ENCODE data around the gene PTS.
"Not testable (repeated sequence)": the region's sequence is repeated elsewhere in the genome, so short reads cannot be mapped to it uniquely, and the experiment has no call there.

The PTS gene

DNA sequence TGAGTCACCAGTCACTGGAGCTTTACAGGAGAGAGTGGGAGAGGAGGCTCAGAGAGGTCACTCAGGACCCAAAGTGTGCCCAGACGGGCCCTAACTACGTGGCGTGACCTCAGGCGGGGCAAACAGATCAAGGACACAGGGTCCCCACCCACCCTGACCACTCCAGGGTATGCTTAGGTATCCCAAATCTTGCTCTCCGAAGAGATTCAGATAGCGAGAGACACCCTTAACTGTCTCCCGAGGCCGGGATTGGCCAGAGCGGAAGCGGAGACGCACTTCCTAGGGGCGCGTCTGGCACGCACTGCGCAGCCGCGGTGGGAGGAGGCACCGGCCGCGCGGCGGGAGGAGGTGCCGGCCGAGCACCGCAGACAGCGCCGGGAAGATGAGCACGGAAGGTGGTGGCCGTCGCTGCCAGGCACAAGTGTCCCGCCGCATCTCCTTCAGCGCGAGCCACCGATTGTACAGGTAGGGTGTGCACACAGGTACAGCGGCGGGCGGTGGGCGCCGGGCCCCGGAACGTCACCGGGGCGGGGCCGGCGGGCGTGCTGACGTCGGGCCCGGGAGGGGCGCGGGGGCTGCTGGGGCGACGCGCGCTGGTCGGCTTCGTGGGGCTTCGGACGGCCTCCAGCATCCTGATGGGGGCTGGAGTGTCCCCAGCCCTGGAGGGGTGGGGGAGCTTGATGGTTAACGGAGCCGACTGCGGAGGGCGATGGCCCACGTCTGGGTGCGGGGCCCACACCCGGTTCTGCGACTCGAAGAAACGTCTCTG lies at the start of gene PTS:
TSS of gene PTS (plus strand) at position 367 of the 769 bp plus-strand sequence. CDS start at position 383, 16 bp downstream.
- H3K4me1 Mint-ChIP-seq (ENCODE audit: low read depth): peaks cover 20% of the 10 kb centered on the region
- H3K27ac Mint-ChIP-seq: peak within 1 kb of the TSS; percentile 91
- peaks cover 10% of the 10 kb centered on the region for H3K36me3 Mint-ChIP-seq
- no peaks in the 10 kb centered on the region for H3K27me3 Mint-ChIP-seq
- H3K9me3 Mint-ChIP-seq (ENCODE audit: low read depth): no peaks in the 10 kb centered on the region
- H3K4me3 Mint-ChIP-seq: peak within 1 kb of the TSS; percentile 92

DNA sequence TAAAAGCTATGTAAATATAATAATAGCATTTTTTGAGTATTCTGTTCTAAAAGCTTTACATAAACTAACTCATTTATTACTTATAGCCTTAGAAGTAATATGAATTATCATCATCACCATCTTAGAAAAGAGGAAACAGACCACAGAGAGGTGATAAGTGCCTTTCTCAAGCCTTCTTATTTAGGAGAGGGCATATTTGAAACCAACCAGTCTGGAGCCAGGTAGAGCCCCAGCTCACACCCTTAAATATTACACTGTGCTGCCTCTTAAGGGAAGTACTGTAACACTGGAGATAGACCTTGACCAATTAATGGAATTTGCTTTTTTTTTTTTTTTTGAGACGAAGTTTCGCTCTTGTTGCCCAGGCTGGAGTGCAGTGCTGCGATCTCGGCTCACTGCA lies 48.6 kb upstream of the PTS start:
- peaks cover 11% of the 10 kb centered on the region for H3K4me1 Mint-ChIP-seq (ENCODE audit: low read depth)
- peaks cover 17% of the 10 kb centered on the region for H3K36me3 Mint-ChIP-seq
- H3K27me3 Mint-ChIP-seq: peaks cover 30% of the 10 kb centered on the region
- H3K27ac Mint-ChIP-seq: no peak overlapping the region
- H3K9me3 Mint-ChIP-seq (ENCODE audit: low read depth): no peaks in the 10 kb centered on the region
- no peak overlapping the region for H3K4me3 Mint-ChIP-seq

DNA sequence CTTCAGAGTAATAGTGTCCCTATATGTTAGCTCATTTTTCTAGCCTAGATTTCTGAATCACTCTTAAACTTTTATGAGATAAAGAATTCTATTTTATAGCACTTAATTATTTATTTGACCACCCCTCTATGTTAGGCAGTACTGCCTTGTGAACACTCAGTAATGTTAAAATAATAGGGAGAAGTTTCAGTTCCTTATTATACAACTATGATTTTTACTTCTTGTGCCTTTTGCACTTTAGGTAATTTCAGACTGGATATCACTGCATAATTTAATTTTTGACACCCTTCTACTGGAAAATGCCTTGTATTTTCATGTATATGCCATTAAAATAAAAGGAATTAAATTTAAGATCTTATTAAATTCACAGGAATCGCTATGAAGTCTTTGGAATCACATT lies 47.8 kb upstream of the PTS start:
- no peak overlapping the region for H3K27ac Mint-ChIP-seq
- no peaks in the 10 kb centered on the region for H3K9me3 Mint-ChIP-seq (ENCODE audit: low read depth)
- H3K4me3 Mint-ChIP-seq: no peak overlapping the region
- peaks cover 29% of the 10 kb centered on the region for H3K27me3 Mint-ChIP-seq
- H3K4me1 Mint-ChIP-seq (ENCODE audit: low read depth): peaks cover 11% of the 10 kb centered on the region
- peaks cover 16% of the 10 kb centered on the region for H3K36me3 Mint-ChIP-seq

DNA sequence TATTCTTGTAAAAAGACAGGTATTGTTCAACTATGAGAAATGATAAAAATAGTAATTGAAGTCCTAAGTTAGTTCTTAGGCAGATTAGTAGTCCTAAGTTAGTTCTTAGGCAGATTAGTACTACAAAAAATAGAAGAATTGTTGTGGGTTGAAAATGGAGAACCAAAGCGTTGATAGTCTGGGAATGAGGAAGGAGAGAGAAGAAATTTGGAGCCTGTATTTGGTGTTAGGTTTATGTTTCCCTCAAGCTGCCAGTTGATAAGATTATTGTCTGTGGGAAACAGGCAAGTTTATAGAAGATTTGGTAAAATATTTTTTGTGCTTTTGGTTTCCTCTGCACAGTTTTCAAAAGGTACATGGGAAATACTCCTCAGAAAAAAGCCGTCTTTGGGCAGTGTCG lies 47.3 kb upstream of the PTS start:
- H3K9me3 Mint-ChIP-seq (ENCODE audit: low read depth): no peaks in the 10 kb centered on the region
- no peak overlapping the region for H3K4me3 Mint-ChIP-seq
- no peak overlapping the region for H3K27ac Mint-ChIP-seq
- H3K36me3 Mint-ChIP-seq: peaks cover 12% of the 10 kb centered on the region
- peaks cover 27% of the 10 kb centered on the region for H3K27me3 Mint-ChIP-seq
- H3K4me1 Mint-ChIP-seq (ENCODE audit: low read depth): peaks cover 11% of the 10 kb centered on the region

DNA sequence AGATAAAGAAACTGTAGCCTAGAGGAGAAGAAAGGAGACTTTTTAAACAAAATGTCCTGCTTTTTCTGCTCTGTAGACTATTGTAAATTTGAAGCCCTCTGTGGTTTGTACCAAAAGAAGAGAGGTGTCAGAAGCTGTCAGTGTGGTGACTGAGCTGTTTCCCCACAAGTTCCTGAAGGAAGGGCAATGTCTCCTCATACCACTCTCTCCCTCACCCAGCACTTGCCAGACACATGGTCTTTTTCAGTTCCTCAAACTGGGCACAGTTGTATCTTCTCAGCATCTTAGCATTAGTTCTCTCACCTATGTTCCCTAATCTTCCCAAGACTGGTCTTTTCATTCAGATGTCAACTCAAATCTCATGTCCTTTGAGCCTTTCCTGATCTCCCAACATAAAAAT lies 46.6 kb upstream of the PTS start:
- Mint-ChIP-seq H3K27me3 (peaks cover 25% of the 10 kb centered on the region), H3K4me3 (no peak overlapping the region), H3K4me1 (ENCODE audit: low read depth) (peaks cover 10% of the 10 kb centered on the region), H3K27ac (no peak overlapping the region), H3K36me3 (peaks cover 12% of the 10 kb centered on the region), H3K9me3 (ENCODE audit: low read depth) (no peaks in the 10 kb centered on the region)

DNA sequence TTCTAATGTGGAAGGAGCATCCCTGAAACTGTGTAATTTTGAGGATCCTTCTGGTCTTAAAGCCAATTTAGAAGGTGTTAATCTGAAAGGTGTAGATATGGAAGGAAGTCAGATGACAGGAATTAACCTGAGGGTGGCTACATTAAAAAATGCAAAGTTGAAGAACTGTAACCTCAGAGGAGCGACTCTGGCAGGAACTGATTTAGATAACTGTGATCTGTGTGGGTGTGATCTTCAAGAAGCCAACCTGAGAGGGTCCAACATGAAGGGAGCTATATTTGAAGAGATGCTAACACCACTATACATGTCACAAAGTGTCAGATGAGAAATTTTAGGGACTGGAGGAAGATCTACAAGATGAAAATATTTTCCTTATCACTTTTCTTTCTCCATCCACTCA lies 43.4 kb upstream of the PTS start:
- Mint-ChIP-seq H3K4me1 (ENCODE audit: low read depth) (no peaks in the 10 kb centered on the region), H3K9me3 (ENCODE audit: low read depth) (no peaks in the 10 kb centered on the region), H3K4me3 (no peak overlapping the region), H3K27me3 (peaks cover 18% of the 10 kb centered on the region), H3K36me3 (peaks cover 11% of the 10 kb centered on the region), H3K27ac (no peak overlapping the region)

DNA sequence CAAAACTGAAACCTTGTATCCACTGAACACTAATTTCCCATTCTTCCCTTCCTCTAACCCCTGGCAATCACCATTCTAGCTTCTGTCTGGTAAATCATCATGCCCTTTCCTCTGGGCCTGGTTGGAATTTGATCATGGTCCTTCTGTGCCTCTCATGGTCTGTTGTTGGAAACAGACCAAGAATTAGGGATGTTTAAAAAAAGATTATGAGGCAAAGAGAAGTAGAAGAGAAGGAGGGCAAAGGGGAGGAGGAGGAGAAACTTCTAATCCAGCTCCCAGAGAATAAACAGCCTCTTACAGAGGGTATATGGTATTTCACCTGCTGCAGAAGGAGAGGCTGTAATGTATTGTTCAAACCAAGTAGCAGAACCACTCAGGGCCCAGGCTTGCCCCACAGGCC lies 40.3 kb upstream of the PTS start:
- Mint-ChIP-seq H3K27me3 (peaks cover 2% of the 10 kb centered on the region), H3K4me1 (ENCODE audit: low read depth) (no peaks in the 10 kb centered on the region), H3K36me3 (peaks cover 6% of the 10 kb centered on the region), H3K27ac (no peak overlapping the region), H3K9me3 (ENCODE audit: low read depth) (no peaks in the 10 kb centered on the region), H3K4me3 (no peak overlapping the region)

DNA sequence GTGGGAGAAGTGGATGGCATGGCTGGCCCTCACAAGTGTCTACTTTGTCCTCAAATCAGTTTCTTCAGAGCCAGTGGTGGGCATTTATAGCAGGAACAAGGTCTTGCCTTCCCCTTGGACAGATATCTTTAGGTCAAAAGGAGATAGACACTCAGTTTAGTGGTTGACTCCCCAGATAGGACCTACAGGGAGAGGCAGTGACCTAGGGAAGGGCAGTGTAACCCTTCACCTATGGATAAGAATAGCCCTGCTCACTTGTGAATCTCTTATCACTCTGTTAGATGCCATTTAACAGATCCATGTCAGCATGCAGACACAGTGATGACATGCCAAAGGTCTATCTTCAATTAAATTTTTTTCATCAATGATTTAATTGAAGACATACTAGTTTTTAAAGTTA lies 39.9 kb upstream of the PTS start:
- H3K27ac Mint-ChIP-seq: no peak overlapping the region
- H3K4me3 Mint-ChIP-seq: no peak overlapping the region
- H3K4me1 Mint-ChIP-seq (ENCODE audit: low read depth): no peaks in the 10 kb centered on the region
- no peaks in the 10 kb centered on the region for H3K9me3 Mint-ChIP-seq (ENCODE audit: low read depth)
- H3K36me3 Mint-ChIP-seq: peaks cover 6% of the 10 kb centered on the region
- peaks cover 2% of the 10 kb centered on the region for H3K27me3 Mint-ChIP-seq

DNA sequence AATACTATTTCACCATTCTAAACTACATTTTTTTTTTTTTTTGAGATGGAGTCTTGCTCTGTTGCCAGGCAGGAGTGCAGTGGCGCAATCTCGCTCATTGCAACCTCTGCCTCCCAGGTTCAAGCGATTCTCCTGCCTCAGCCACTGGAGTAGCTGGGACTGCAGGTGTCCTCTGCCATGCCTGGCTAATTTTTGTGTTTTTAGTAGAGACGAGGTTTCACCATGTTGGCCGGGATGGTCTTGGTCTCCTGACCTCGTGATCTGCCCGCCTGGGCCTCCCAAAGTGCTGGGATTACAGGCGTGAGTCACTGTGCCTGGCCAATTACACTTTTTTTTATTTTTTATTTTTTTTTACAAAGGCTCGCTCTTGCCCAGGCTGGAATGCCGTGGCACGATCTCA lies 31.1 kb upstream of the PTS start:
- not testable (repeated sequence) for H3K27me3 Mint-ChIP-seq; H3K9me3 Mint-ChIP-seq (ENCODE audit: low read depth); H3K4me3 Mint-ChIP-seq; H3K27ac Mint-ChIP-seq; H3K36me3 Mint-ChIP-seq; H3K4me1 Mint-ChIP-seq (ENCODE audit: low read depth)

DNA sequence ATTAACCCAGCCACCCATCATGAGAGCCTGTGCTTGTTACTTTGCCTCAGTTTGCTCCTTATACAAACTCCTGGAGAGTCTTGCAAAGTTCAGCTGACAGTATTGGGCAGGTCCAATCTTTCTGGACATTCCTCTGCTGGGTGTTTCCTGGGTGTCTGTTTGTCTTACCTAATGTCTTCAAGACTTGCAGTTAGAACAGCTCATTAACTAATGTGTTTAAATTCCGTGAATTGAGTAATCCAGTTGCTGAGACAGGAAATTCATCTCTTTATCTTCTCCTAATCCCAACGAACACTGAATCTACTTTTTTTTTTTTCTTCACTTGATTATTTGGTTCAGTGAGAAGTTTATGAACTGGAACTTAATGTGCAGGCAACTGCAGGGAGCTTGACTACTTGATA lies 30.3 kb upstream of the PTS start:
- H3K27me3 Mint-ChIP-seq: no peaks in the 10 kb centered on the region
- H3K9me3 Mint-ChIP-seq (ENCODE audit: low read depth): no peaks in the 10 kb centered on the region
- no peak overlapping the region for H3K4me3 Mint-ChIP-seq
- no peak overlapping the region for H3K27ac Mint-ChIP-seq
- no peaks in the 10 kb centered on the region for H3K4me1 Mint-ChIP-seq (ENCODE audit: low read depth)
- H3K36me3 Mint-ChIP-seq: peaks cover 4% of the 10 kb centered on the region

DNA sequence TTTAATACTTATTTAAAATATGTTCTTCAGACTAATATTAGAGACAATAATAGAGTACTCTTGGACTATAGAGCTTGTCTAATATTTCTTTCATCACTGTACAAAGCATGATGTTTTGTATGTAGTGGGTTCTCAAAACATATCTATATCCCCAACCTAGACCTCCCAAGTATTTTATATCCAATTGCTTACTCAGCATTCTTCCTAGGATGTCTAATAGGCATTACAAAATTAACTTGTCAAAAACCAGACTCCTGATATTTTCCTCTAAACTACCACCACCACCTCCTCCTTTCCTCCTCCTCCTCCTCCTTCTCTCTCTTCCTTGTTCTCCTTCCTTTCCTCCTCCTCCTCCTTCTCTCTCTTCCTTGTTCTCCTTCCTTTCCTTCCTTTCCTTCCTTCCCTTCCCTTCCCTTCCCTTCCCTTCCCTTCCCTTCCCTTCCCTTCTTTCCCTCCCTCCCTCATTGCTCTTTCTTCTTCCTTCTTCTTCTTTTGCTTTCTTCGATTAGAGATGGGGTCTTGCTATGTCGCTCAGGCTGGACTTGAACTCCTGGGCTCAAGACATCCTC lies 29.6 kb upstream of the PTS start:
- Mint-ChIP-seq H3K9me3 (ENCODE audit: low read depth) (no peaks in the 10 kb centered on the region), H3K27me3 (no peaks in the 10 kb centered on the region), H3K36me3 (peaks cover 4% of the 10 kb centered on the region), H3K4me3 (no peak overlapping the region), H3K27ac (no peak overlapping the region), H3K4me1 (ENCODE audit: low read depth) (no peaks in the 10 kb centered on the region)

DNA sequence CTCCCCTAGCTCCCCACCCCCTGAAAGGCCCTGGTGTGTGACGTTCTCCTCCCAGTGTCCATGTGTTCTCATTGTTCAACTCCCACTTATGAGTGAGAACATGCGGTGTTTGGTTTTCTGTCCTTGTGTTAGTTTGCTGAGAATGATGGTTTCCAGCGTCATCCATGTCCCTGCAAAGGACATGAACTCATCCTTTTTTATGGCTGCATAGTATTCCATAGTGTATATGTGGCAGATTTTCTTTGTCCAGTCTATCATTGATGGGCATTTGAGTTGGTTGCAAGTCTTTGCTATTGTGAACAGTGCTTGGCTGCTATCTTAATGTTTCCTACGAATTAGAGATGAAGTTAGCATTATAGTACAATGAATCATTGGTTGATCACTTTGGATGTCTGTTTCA lies 27.1 kb upstream of the PTS start:
- not testable (repeated sequence) for H3K27me3 Mint-ChIP-seq; H3K9me3 Mint-ChIP-seq (ENCODE audit: low read depth); H3K4me3 Mint-ChIP-seq; H3K4me1 Mint-ChIP-seq (ENCODE audit: low read depth); H3K36me3 Mint-ChIP-seq; H3K27ac Mint-ChIP-seq

DNA sequence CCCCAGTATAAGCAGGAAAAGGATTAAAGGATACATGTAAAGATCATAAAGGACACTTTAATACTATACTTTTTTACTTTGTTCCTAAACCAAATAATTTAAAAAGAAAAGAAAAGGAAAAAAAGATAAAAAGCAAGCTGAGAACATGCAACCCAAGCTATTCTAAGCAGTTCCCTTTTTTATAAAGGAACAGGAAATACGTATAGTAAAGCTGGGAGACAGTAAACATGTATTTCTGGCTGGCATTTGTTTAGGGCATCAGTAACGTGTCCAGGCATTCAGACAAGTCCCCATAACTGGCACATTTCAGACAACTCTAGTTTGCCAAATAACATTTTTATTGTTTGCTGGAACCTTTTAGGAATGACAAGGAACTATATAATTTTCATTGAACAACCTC lies 26.0 kb upstream of the PTS start:
- Mint-ChIP-seq H3K4me1 (ENCODE audit: low read depth) (no peaks in the 10 kb centered on the region), H3K27ac (no peak overlapping the region), H3K27me3 (no peaks in the 10 kb centered on the region), H3K36me3 (peaks cover 7% of the 10 kb centered on the region), H3K4me3 (no peak overlapping the region), H3K9me3 (ENCODE audit: low read depth) (no peaks in the 10 kb centered on the region)

DNA sequence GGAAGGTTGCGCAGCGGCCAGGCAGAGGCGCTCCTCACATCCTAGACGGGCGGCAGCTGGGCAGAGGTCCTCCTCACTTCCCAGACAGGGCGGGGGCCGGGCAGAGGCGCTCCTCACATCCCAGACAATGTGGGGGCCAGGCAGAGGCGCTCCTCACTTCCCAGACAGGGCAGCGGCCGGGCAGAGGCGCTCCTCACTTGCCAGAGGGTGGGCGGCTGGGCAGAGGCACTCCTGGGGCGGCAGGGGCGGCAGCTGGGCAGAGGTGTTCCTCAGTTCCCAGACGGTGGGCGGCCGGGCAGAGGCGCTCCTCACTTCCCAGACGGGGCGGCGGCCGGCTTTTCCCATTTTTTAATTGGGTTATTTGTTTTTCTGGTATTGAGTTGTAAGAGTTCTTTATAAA lies 20.2 kb upstream of the PTS start:
- Mint-ChIP-seq H3K4me1 (ENCODE audit: low read depth) (peaks cover 3% of the 10 kb centered on the region), H3K27ac (no peak overlapping the region), H3K27me3 (no peaks in the 10 kb centered on the region), H3K4me3 (no peak overlapping the region), H3K9me3 (ENCODE audit: low read depth) (no peaks in the 10 kb centered on the region), H3K36me3 (peaks cover 8% of the 10 kb centered on the region)

DNA sequence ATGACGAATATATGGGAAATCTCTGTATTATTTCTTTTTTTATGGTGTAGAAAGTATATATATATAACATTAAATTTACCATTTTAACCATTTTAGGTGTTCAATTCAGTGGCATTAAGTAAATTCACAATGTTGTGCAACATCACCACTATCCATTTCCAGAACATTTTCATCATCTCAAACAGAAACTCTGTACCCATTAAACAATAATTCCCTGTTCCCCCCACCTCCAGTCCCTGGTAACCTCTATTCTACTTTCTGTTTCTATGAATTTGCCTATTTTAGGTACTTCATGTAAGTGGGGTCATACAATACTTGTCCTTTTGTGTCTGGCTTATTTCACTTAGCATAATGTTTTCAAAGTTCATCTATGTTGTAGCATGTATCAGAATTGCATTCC lies 15.3 kb upstream of the PTS start:
- Mint-ChIP-seq H3K4me1 (ENCODE audit: low read depth) (peaks cover 20% of the 10 kb centered on the region), H3K36me3 (peaks cover 5% of the 10 kb centered on the region), H3K27me3 (peaks cover 2% of the 10 kb centered on the region), H3K27ac (no peak overlapping the region), H3K4me3 (peak overlapping the region; percentile 35), H3K9me3 (ENCODE audit: low read depth) (no peaks in the 10 kb centered on the region)

DNA sequence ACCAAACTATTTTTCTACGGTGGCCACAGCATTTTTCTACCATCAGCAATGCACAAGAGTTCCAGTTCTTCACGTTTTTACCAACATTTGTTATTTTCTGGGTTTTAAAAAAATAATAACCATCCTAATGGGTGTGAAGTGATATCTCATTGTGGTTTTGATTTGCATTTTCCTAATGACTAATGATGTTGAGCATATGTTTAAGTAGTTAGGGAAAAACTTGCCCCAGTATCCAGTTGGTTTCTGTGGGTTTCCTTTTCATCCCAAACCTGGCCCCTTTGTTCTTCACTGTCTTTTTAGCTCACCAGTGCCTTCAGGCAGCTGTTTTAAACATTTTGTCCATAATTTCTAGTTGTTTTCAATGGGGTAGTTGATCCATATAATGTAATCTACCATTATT lies 14.7 kb upstream of the PTS start:
- Mint-ChIP-seq H3K27ac (peak overlapping the region; percentile 64), H3K36me3 (peaks cover 4% of the 10 kb centered on the region), H3K4me1 (ENCODE audit: low read depth) (peaks cover 20% of the 10 kb centered on the region), H3K27me3 (peaks cover 2% of the 10 kb centered on the region), H3K9me3 (ENCODE audit: low read depth) (no peaks in the 10 kb centered on the region), H3K4me3 (peak overlapping the region; percentile 47)
